T-helper 17 cell (primary cell): ENCODE results near the gene VSIR. TPM values are rescaled to one million over a fixed set of nuclear protein-coding genes. Genes with fewer than 3 reads are reported as not detected.

Experiments used
- ATAC-seq: fragments of 150-1000 bp; cut with Tn5 transposase; 2 replicates; pipeline ENCODE4 v1.10.0; 2021; ENCODE audit warnings: mild to moderate bottlenecking, moderate library complexity
- DNase-seq, 3 donors: peaks; one replicate each; pipeline versions ENCODE4 v3.0.0 to v3.0.0-alpha.2; 2020 to 2021
- H3K9me3 ChIP-seq: one replicate; pipeline ENCODE4 v1.7.0; 2013; ENCODE audit warnings: low read length, mild to moderate bottlenecking; ENCODE audit not compliant: control insufficient read depth, poor library complexity, severe bottlenecking
- H3K27ac Mint-ChIP-seq: one replicate; pipeline ENCODE4 v1.8.0; 2022; ENCODE audit warnings: mild to moderate bottlenecking, moderate library complexity, mixed read lengths
- H3K27me3 Mint-ChIP-seq: one replicate; pipeline ENCODE4 v1.8.0; 2022; ENCODE audit warnings: mixed read lengths
- H3K36me3 Mint-ChIP-seq: one replicate; pipeline ENCODE4 v1.8.0; 2022; ENCODE audit warnings: low read depth, mixed read lengths
- H3K4me1 Mint-ChIP-seq: one replicate; pipeline ENCODE4 v1.8.0; 2022; ENCODE audit warnings: mild to moderate bottlenecking, mixed read lengths
- H3K4me3 Mint-ChIP-seq: one replicate; pipeline ENCODE4 v1.8.0; 2022; ENCODE audit warnings: mild to moderate bottlenecking, moderate library complexity, mixed read lengths
- total RNA-seq, 4 donors: library from RNA in 2 of 4; stranded (reverse) in 2 of 4; gene quantifications; one replicate each; pipeline ENCODE4 v1.2.3 and lab custom pipeline; 2022 to 2026

The VSIR gene
- total RNA-seq, 2 donors from 2014 or later = 119 to 124 TPM

- peak overlapping the region; percentile 99 for H3K27ac Mint-ChIP-seq
- no peak for ATAC-seq
- H3K4me3 Mint-ChIP-seq = peak overlapping the region; percentile 91
- H3K4me1 Mint-ChIP-seq = peaks cover 49% of the 10 kb centered on the region
- no peaks in the 10 kb centered on the region for H3K9me3 ChIP-seq
- DNase-seq = no peak
- no peaks in the 10 kb centered on the region for H3K36me3 Mint-ChIP-seq
- no peaks in the 10 kb centered on the region for H3K27me3 Mint-ChIP-seq
Observed at GRCh38 chr10:71716426-71716825, 56.9 kb downstream of the VSIR start.

GRCh38 chr10:71715860-71716259 lies 57.5 kb downstream of the VSIR start:
- ATAC-seq (no peak), DNase-seq (no peak)
- no peaks in the 10 kb centered on the region for H3K27me3 Mint-ChIP-seq
- no peaks in the 10 kb centered on the region for H3K36me3 Mint-ChIP-seq
- no peaks in the 10 kb centered on the region for H3K9me3 ChIP-seq
- H3K27ac Mint-ChIP-seq = peak overlapping the region; percentile 99
- H3K4me3 Mint-ChIP-seq = peak overlapping the region; percentile 91
- H3K4me1 Mint-ChIP-seq = peaks cover 47% of the 10 kb centered on the region

GRCh38 chr10:71715026-71715425 lies 58.3 kb downstream of the VSIR start:
- no peaks in the 10 kb centered on the region for H3K27me3 Mint-ChIP-seq
- peak overlapping the region; percentile 91 for H3K4me3 Mint-ChIP-seq
- H3K36me3 Mint-ChIP-seq = no peaks in the 10 kb centered on the region
- H3K9me3 ChIP-seq = no peaks in the 10 kb centered on the region
- DNase-seq (no peak), ATAC-seq (no peak)
- peak overlapping the region; percentile 99 for H3K27ac Mint-ChIP-seq
- H3K4me1 Mint-ChIP-seq = peaks cover 47% of the 10 kb centered on the region

GRCh38 chr10:71714592-71714991 lies 58.7 kb downstream of the VSIR start:
- Mint-ChIP-seq H3K27ac (peak overlapping the region; percentile 99), H3K4me1 (peaks cover 49% of the 10 kb centered on the region)
- no peak for DNase-seq

GRCh38 chr10:71714031-71714410 lies 59.3 kb downstream of the VSIR start:
- H3K4me3 Mint-ChIP-seq = peak overlapping the region; percentile 91
- ATAC-seq (peak; percentile 38), DNase-seq (no peak)
- H3K27ac Mint-ChIP-seq = peak overlapping the region; percentile 99
- peaks cover 54% of the 10 kb centered on the region for H3K4me1 Mint-ChIP-seq
- no peaks in the 10 kb centered on the region for H3K36me3 Mint-ChIP-seq
- no peaks in the 10 kb centered on the region for H3K27me3 Mint-ChIP-seq
- H3K9me3 ChIP-seq = no peaks in the 10 kb centered on the region

More at GRCh38 chr10:71714592-71714991, 58.7 kb downstream of the VSIR start:
- no peak for ATAC-seq
- no peaks in the 10 kb centered on the region for H3K36me3 Mint-ChIP-seq
- peak overlapping the region; percentile 91 for H3K4me3 Mint-ChIP-seq
- H3K9me3 ChIP-seq = no peaks in the 10 kb centered on the region
- H3K27me3 Mint-ChIP-seq = no peaks in the 10 kb centered on the region

- peak; percentile 72 for ATAC-seq
- Mint-ChIP-seq H3K27ac (peak overlapping the region; percentile 99), H3K4me3 (peak overlapping the region; percentile 91), H3K36me3 (no peaks in the 10 kb centered on the region), H3K27me3 (no peaks in the 10 kb centered on the region), H3K4me1 (peaks cover 55% of the 10 kb centered on the region)
- DNase-seq = no peak
- no peaks in the 10 kb centered on the region for H3K9me3 ChIP-seq
Observed at GRCh38 chr10:71713135-71714030, 59.9 kb downstream of the VSIR start.

GRCh38 chr10:71712572-71713134 lies 60.7 kb downstream of the VSIR start:
- DNase-seq = no peak
- H3K27me3 Mint-ChIP-seq = no peaks in the 10 kb centered on the region
- no peaks in the 10 kb centered on the region for H3K36me3 Mint-ChIP-seq
- no peaks in the 10 kb centered on the region for H3K9me3 ChIP-seq
- peaks cover 61% of the 10 kb centered on the region for H3K4me1 Mint-ChIP-seq
- peak; percentile 20 for ATAC-seq
- peak overlapping the region; percentile 91 for H3K4me3 Mint-ChIP-seq
- H3K27ac Mint-ChIP-seq = peak overlapping the region; percentile 99

- peaks cover 60% of the 10 kb centered on the region for H3K4me1 Mint-ChIP-seq
- no peak for ATAC-seq
- H3K27me3 Mint-ChIP-seq = no peaks in the 10 kb centered on the region
- peak overlapping the region; percentile 99 for H3K27ac Mint-ChIP-seq
- peak overlapping the region; percentile 12 for H3K4me3 Mint-ChIP-seq
- DNase-seq = no peak
- H3K9me3 ChIP-seq = no peaks in the 10 kb centered on the region
- no peaks in the 10 kb centered on the region for H3K36me3 Mint-ChIP-seq
Observed at GRCh38 chr10:71712170-71712569, 61.1 kb downstream of the VSIR start.

- DNase-seq (no peak), ATAC-seq (no peak)
- peaks cover 60% of the 10 kb centered on the region for H3K4me1 Mint-ChIP-seq
- no peaks in the 10 kb centered on the region for H3K36me3 Mint-ChIP-seq
- no peak overlapping the region for H3K4me3 Mint-ChIP-seq
- no peaks in the 10 kb centered on the region for H3K9me3 ChIP-seq
- no peaks in the 10 kb centered on the region for H3K27me3 Mint-ChIP-seq
- H3K27ac Mint-ChIP-seq = peak overlapping the region; percentile 99
Observed at GRCh38 chr10:71711052-71711623, 62.2 kb downstream of the VSIR start.

- Mint-ChIP-seq H3K27me3 (no peaks in the 10 kb centered on the region), H3K36me3 (no peaks in the 10 kb centered on the region), H3K4me3 (no peak overlapping the region), H3K27ac (peak overlapping the region; percentile 99), H3K4me1 (peaks cover 53% of the 10 kb centered on the region)
- DNase-seq (no peak), ATAC-seq (no peak)
- H3K9me3 ChIP-seq = no peaks in the 10 kb centered on the region
Observed at GRCh38 chr10:71710519-71710918, 62.8 kb downstream of the VSIR start.

GRCh38 chr10:71708897-71709882 lies 64.1 kb downstream of the VSIR start:
- H3K9me3 ChIP-seq = no peaks in the 10 kb centered on the region
- Mint-ChIP-seq H3K4me1 (peaks cover 45% of the 10 kb centered on the region), H3K4me3 (no peak overlapping the region), H3K36me3 (no peaks in the 10 kb centered on the region), H3K27ac (peak overlapping the region; percentile 99), H3K27me3 (no peaks in the 10 kb centered on the region)
- ATAC-seq (no peak), DNase-seq (no peak)

GRCh38 chr10:71708301-71708703 lies 65.0 kb downstream of the VSIR start:
- Mint-ChIP-seq H3K27ac (peak overlapping the region; percentile 54), H3K4me3 (peak overlapping the region; percentile 25), H3K27me3 (no peaks in the 10 kb centered on the region), H3K4me1 (peaks cover 37% of the 10 kb centered on the region), H3K36me3 (no peaks in the 10 kb centered on the region)
- ATAC-seq (peak; percentile 76), DNase-seq (peak; percentile 38 to 60 (median 42))
- no peaks in the 10 kb centered on the region for H3K9me3 ChIP-seq
